SK-N-SH (cell line): ENCODE data around the gene ASPN.

ENCODE experiments used
- EZH2phosphoT487 ChIP-seq: fragments of 200-600 bp; sonication (generic); IDR thresholded peaks from 2 replicates; pipeline ENCODE4 v1.6.1; 2017; ENCODE audit warnings: low read depth, mixed run types, mild to moderate bottlenecking, antibody characterized with exemption, moderate library complexity, borderline replicate concordance
- FOXM1 ChIP-seq: IDR thresholded peaks from 2 replicates; pipeline ENCODE4 v1.4.0; 2012; ENCODE audit warnings: low read depth, mild to moderate bottlenecking
- MEF2A ChIP-seq: IDR thresholded peaks from 2 replicates; pipeline ENCODE4 v1.4.0; 2012; ENCODE audit warnings: low read depth, borderline replicate concordance
- MXI1 ChIP-seq: IDR thresholded peaks from 2 replicates; pipeline ENCODE4 v1.6.1; 2012; ENCODE audit warnings: mild to moderate bottlenecking, low read depth, low read length, improper control_type of control experiment
- NFIC ChIP-seq: IDR thresholded peaks from 2 replicates; pipeline ENCODE4 v1.4.0; 2012; ENCODE audit warnings: borderline replicate concordance
- POLR2AphosphoS5 ChIP-seq: IDR thresholded peaks from 2 replicates; pipeline ENCODE4 v1.6.1; 2012; ENCODE audit warnings: low read depth, low read length
- RAD21 ChIP-seq: IDR thresholded peaks from 2 replicates; pipeline ENCODE4 v1.6.1; 2012; ENCODE audit warnings: mild to moderate bottlenecking, low read length
- SMC3 ChIP-seq: IDR thresholded peaks from 2 replicates; pipeline ENCODE4 v1.6.1; 2012; ENCODE audit warnings: low read depth, low read length, improper control_type of control experiment
- TAF1 ChIP-seq: IDR thresholded peaks from 2 replicates; pipeline ENCODE4 v1.6.1; 2012; ENCODE audit warnings: low read depth, mild to moderate bottlenecking, low read length, moderate library complexity, borderline replicate concordance
- TF ChIP-seq, protein P1 (sequence below): fragments of 200-600 bp; sonication (generic); IDR thresholded peaks from 2 replicates; pipeline ENCODE4 v1.6.1; 2017; ENCODE audit warnings: antibody characterized with exemption, mild to moderate bottlenecking, moderate library complexity
- TF ChIP-seq, protein P2 (sequence below): IDR thresholded peaks from 2 replicates; pipeline ENCODE4 v1.4.0; 2012; ENCODE audit warnings: low read depth, borderline replicate concordance
- TF ChIP-seq, protein P3 (sequence below): IDR thresholded peaks from 2 replicates; pipeline ENCODE4 v1.4.0; 2012; ENCODE audit warnings: low read depth
- TF ChIP-seq, protein P4 (sequence below): IDR thresholded peaks from 2 replicates; pipeline ENCODE4 v1.6.1; 2012; ENCODE audit warnings: mild to moderate bottlenecking, low read depth, low read length, moderate library complexity
- TF ChIP-seq, protein P5 (sequence below): fragments of 150-350 bp; IDR thresholded peaks from 2 replicates; pipeline ENCODE4 v1.6.1; 2017; ENCODE audit warnings: antibody characterized with exemption, low read length, low read depth, borderline replicate concordance

DNA sequence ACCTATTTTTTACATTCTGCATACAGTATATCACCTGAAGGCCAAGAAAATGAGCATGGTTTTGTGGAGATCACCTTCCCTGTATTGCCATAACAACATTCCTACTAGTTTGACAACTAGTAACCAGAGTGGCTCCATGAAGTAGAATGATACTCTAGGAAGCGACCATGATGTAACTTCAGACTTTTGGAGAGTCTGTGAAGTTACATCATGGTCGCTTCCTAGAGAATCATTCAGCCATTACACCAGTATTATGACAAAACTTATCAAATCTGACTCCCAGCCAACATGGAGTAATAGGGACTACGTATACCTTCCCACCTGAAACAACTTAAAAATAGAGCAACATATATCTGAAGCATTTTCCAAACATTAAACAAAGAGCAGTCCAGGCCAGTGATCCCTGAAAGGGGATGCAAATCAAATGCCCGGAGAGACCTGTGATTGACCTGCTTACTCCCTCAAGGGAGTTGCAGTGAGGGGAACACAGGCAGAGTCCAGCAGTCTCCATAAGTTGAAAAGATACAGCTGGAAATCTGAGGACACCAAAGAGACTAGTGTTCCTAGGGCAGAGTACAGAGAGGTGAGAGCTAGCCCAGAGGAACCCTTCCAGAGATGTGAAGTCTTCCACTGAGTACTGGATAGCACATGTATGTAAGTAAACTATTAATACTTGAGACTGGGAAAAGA is 45.7 kb upstream of the ASPN start:
- TF ChIP-seq FOXM1 (no peak), POLR2AphosphoS5 (no peak), EZH2phosphoT487 (no peak), MXI1 (no peak), NFIC (no peak), TAF1 (no peak), RAD21 (no peak), SMC3 (no peak), MEF2A (no peak)
- TF ChIP-seq, protein P1, sequence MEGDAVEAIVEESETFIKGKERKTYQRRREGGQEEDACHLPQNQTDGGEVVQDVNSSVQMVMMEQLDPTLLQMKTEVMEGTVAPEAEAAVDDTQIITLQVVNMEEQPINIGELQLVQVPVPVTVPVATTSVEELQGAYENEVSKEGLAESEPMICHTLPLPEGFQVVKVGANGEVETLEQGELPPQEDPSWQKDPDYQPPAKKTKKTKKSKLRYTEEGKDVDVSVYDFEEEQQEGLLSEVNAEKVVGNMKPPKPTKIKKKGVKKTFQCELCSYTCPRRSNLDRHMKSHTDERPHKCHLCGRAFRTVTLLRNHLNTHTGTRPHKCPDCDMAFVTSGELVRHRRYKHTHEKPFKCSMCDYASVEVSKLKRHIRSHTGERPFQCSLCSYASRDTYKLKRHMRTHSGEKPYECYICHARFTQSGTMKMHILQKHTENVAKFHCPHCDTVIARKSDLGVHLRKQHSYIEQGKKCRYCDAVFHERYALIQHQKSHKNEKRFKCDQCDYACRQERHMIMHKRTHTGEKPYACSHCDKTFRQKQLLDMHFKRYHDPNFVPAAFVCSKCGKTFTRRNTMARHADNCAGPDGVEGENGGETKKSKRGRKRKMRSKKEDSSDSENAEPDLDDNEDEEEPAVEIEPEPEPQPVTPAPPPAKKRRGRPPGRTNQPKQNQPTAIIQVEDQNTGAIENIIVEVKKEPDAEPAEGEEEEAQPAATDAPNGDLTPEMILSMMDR: no peak
- TF ChIP-seq, protein P2, sequence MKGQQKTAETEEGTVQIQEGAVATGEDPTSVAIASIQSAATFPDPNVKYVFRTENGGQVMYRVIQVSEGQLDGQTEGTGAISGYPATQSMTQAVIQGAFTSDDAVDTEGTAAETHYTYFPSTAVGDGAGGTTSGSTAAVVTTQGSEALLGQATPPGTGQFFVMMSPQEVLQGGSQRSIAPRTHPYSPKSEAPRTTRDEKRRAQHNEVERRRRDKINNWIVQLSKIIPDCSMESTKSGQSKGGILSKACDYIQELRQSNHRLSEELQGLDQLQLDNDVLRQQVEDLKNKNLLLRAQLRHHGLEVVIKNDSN: no peak
- TF ChIP-seq, protein P3, sequence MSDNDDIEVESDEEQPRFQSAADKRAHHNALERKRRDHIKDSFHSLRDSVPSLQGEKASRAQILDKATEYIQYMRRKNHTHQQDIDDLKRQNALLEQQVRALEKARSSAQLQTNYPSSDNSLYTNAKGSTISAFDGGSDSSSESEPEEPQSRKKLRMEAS: no peak
- TF ChIP-seq, protein P4, sequence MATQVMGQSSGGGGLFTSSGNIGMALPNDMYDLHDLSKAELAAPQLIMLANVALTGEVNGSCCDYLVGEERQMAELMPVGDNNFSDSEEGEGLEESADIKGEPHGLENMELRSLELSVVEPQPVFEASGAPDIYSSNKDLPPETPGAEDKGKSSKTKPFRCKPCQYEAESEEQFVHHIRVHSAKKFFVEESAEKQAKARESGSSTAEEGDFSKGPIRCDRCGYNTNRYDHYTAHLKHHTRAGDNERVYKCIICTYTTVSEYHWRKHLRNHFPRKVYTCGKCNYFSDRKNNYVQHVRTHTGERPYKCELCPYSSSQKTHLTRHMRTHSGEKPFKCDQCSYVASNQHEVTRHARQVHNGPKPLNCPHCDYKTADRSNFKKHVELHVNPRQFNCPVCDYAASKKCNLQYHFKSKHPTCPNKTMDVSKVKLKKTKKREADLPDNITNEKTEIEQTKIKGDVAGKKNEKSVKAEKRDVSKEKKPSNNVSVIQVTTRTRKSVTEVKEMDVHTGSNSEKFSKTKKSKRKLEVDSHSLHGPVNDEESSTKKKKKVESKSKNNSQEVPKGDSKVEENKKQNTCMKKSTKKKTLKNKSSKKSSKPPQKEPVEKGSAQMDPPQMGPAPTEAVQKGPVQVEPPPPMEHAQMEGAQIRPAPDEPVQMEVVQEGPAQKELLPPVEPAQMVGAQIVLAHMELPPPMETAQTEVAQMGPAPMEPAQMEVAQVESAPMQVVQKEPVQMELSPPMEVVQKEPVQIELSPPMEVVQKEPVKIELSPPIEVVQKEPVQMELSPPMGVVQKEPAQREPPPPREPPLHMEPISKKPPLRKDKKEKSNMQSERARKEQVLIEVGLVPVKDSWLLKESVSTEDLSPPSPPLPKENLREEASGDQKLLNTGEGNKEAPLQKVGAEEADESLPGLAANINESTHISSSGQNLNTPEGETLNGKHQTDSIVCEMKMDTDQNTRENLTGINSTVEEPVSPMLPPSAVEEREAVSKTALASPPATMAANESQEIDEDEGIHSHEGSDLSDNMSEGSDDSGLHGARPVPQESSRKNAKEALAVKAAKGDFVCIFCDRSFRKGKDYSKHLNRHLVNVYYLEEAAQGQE: no peak
- TF ChIP-seq, protein P5, sequence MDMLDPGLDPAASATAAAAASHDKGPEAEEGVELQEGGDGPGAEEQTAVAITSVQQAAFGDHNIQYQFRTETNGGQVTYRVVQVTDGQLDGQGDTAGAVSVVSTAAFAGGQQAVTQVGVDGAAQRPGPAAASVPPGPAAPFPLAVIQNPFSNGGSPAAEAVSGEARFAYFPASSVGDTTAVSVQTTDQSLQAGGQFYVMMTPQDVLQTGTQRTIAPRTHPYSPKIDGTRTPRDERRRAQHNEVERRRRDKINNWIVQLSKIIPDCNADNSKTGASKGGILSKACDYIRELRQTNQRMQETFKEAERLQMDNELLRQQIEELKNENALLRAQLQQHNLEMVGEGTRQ: no peak
